B cell (primary cell): ENCODE data around the gene SLC38A10. TPM values are rescaled to one million over a fixed set of nuclear protein-coding genes. Genes with fewer than 3 reads are reported as not detected.

Experiments
- ATAC-seq: fragments of 200-7000 bp; cut with Tn5 transposase; one replicate; pipeline ENCODE4 v1.10.0; 2021; ENCODE audit warnings: low read depth, mild to moderate bottlenecking, moderate number of reproducible peaks, moderate library complexity
- CTCF ChIA-PET: fragments of 350-600 bp; sonication (Branson Sonifier 250); formaldehyde crosslinking; loops from one replicate; lab custom pipeline; 2021; ENCODE audit warnings: antibody characterized with exemption, inconsistent platforms; lab: Charles Lee
- POLR2A ChIA-PET: fragments of 350-600 bp; sonication (Branson Sonifier 250); formaldehyde crosslinking; loops from one replicate; lab custom pipeline; 2021; ENCODE audit warnings: antibody characterized with exemption; lab: Charles Lee
- DNase-seq: peaks from one replicate; pipeline ENCODE4 v3.0.0; 2013
- H2AFZ ChIP-seq: 2 replicates; pipeline ENCODE4 v1.6.1; 2012; ENCODE audit warnings: mild to moderate bottlenecking, low read depth, low read length; ENCODE audit not compliant: insufficient read depth, poor library complexity, severe bottlenecking
- H3K27ac ChIP-seq, 2 donors: 1 replicate in 1 of 2; 2 replicates in 1 of 2; pipeline ENCODE4 v1.5.1; 2012 to 2013; ENCODE audit warnings: low read length in 2 of 2, mild to moderate bottlenecking in 2 of 2, moderate library complexity in 1 of 2
- H3K27me3 ChIP-seq, 4 experiments: fragments of 200-600 bp in 1 of 4; sonication (generic) in 1 of 4; replicated peaks in 1 of 4; 1 replicate in 2 of 4; 2 replicates in 2 of 4; pipeline versions ENCODE4 v1.6.1 to v1.7.0; 2013 to 2016; ENCODE audit warnings: low read length in 3 of 4, mild to moderate bottlenecking in 2 of 4, mixed read lengths in 1 of 4, moderate library complexity in 1 of 4; ENCODE audit not compliant: insufficient read depth in 4 of 4, control insufficient read depth in 3 of 4; ENCODE audit errors: control extremely low read depth in 1 of 4
- H3K36me3 ChIP-seq, 2 experiments: replicated peaks in 1 of 2; 1 replicate in 1 of 2; 2 replicates in 1 of 2; pipeline versions ENCODE4 v1.6.1 to v1.7.1; 2013; ENCODE audit warnings: low read length in 1 of 2; ENCODE audit not compliant: insufficient read depth in 2 of 2, control insufficient read depth in 1 of 2; ENCODE audit errors: control extremely low read depth in 1 of 2, extremely low read depth in 1 of 2
- H3K4me1 ChIP-seq, 2 donors: fragments of 200-600 bp in 1 of 2; sonication (generic) in 1 of 2; 1 replicate in 1 of 2; 2 replicates in 1 of 2; pipeline versions ENCODE4 v1.5.1 to v1.6.1; 2013 to 2017; ENCODE audit warnings: low read length in 2 of 2; ENCODE audit not compliant: control insufficient read depth in 2 of 2, insufficient read depth in 2 of 2
- H3K4me2 ChIP-seq: replicated peaks from 2 replicates; pipeline ENCODE3; 2012; ENCODE audit warnings: mild to moderate bottlenecking, low read depth, low read length; ENCODE audit not compliant: poor library complexity, severe bottlenecking
- H3K4me3 ChIP-seq, 5 experiments: fragments of 200-600 bp in 1 of 5; sonication (generic) in 1 of 5; 1 replicate in 3 of 5; 2 replicates in 2 of 5; pipeline versions ENCODE4 v1.5.1 to v1.7.0; 2011 to 2016; ENCODE audit warnings: low read length in 4 of 5, mild to moderate bottlenecking in 4 of 5, low read depth in 2 of 5, control low read depth in 1 of 5, moderate library complexity in 1 of 5; ENCODE audit not compliant: insufficient read depth in 1 of 5; ENCODE audit errors: control extremely low read depth in 1 of 5, extremely low read depth in 1 of 5
- H3K79me2 ChIP-seq: fragments of 200-600 bp; sonication (generic); one replicate; pipeline ENCODE4 v1.6.0; 2016; ENCODE audit warnings: low read length; ENCODE audit not compliant: control insufficient read depth, insufficient read depth
- H3K9ac ChIP-seq: fragments of 200-600 bp; sonication (generic); 2 replicates; pipeline ENCODE4 v1.6.1; 2017; ENCODE audit warnings: mild to moderate bottlenecking, low read length, moderate library complexity
- H3K9me3 ChIP-seq, 3 donors: one replicate each; pipeline versions ENCODE4 v1.6.1 to v1.7.1; 2013; ENCODE audit warnings: low read length in 2 of 3; ENCODE audit not compliant: control insufficient read depth in 2 of 3, insufficient read depth in 1 of 3; ENCODE audit errors: control extremely low read depth in 1 of 3
- H4K20me1 ChIP-seq: 2 replicates; pipeline ENCODE4 v1.6.0; 2012; ENCODE audit warnings: mild to moderate bottlenecking, low read length; ENCODE audit not compliant: insufficient read depth, control insufficient read depth, poor library complexity, severe bottlenecking
- H3K27ac Mint-ChIP-seq: one replicate; pipeline ENCODE4 v1.8.0; 2021; ENCODE audit warnings: mixed read lengths
- H3K27me3 Mint-ChIP-seq: one replicate; pipeline ENCODE4 v1.8.0; 2021; ENCODE audit warnings: mixed read lengths
- H3K4me1 Mint-ChIP-seq: one replicate; pipeline ENCODE4 v1.8.0; 2021; ENCODE audit warnings: mixed read lengths
- H3K4me3 Mint-ChIP-seq: one replicate; pipeline ENCODE4 v1.8.0; 2021; ENCODE audit warnings: mixed read lengths
- H3K9me3 Mint-ChIP-seq: one replicate; pipeline ENCODE4 v1.8.0; 2022; ENCODE audit warnings: mixed read lengths; ENCODE audit not compliant: insufficient read depth
- EZH2 ChIP-seq: IDR thresholded peaks from 2 replicates; pipeline ENCODE4 v1.6.1; 2012; ENCODE audit warnings: borderline replicate concordance, low read depth, mild to moderate bottlenecking, moderate library complexity, low read length; ENCODE audit not compliant: insufficient read depth, poor library complexity, severe bottlenecking
- WGBS: methylation state at CpG from one replicate; pipeline ENCODE4 v1.1.5; 2013; ENCODE audit warnings: missing lambda C conversion rate; ENCODE audit not compliant: insufficient coverage; 5-methylcytosine and 5-hydroxymethylcytosine counted together
- intact Hi-C: fragments of 100-400 bp; cut with micrococcal nuclease; formaldehyde crosslinking; loops from one replicate; pipeline ENCODE4 v1.10.0; 2022
- polyA plus RNA-seq: library from polyadenylated mRNA; depleted of rRNA; stranded (reverse); fragments of >200 nt; gene quantifications from 2 replicates; pipeline ENCODE4 v1.2.3, GENCODE V29; 2012
- total RNA-seq, 2 donors: library from RNA; stranded (reverse); fragments of 120-200 nt in 1 of 2; gene quantifications; 1 replicate in 1 of 2; 2 replicates in 1 of 2; pipeline versions ENCODE4 v1.2.3 to v1.2.4, GENCODE V29; 2013 to 2022
- TF ChIP-seq, protein P1 (sequence below): fragments of 200-600 bp; IDR thresholded peaks from one replicate; pipeline ENCODE4 v1.8.0; 2022; ENCODE audit warnings: antibody characterized with exemption, mild to moderate bottlenecking

The SLC38A10 gene
- total and polyA plus RNA-seq, 2 donors (not counting 1 experiment from before 2014, with no cell fraction given): 76.1 to 104 TPM

DNA sequence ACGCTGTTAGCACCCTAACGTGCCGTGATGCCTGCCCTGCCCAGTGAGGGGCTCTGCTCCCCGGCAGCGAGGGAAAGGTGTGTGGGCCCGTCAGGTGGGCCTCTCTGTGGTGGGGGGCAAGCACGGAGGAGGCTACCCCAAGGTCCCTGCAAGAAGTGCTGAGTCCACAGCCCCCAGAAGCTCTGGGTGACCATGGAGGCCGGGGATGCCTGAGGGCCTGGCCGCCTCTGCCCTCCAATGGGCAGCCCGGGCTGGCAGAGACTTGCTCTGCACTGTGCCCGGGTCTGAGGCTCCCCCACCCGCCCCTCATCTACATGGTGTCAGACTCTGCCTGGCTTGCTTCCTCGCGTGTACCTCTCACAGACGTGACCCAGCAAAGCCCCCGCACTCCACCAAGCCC lies 12.2 kb downstream of the SLC38A10 start:
- Mint-ChIP-seq H3K4me3 (no peak overlapping the region), H3K9me3 (no peaks in the 10 kb centered on the region), H3K27me3 (no peaks in the 10 kb centered on the region), H3K4me1 (peaks cover 26% of the 10 kb centered on the region), H3K27ac (no peak overlapping the region)
- POLR2A ChIA-PET: no interaction called here
- CTCF ChIA-PET: no interaction called here
- Histone ChIP-seq H3K79me2 (peaks cover 100% of the 10 kb centered on the region), H3K9ac (no peak overlapping the region), H4K20me1 (peaks cover 57% of the 10 kb centered on the region), H3K4me1 (peaks cover 16 to 23% of the 10 kb centered on the region in 2 donors), H3K4me2 (no peak overlapping the region), H3K27me3 (no peaks in the 10 kb centered on the region), H3K27ac (no peak overlapping the region), H3K4me3 (no peak overlapping the region), H3K9me3 (no peaks in the 10 kb centered on the region), H3K36me3 (peaks cover 0 to 52% of the 10 kb centered on the region in 2 experiments), H2AFZ (no peak overlapping the region)
- TF ChIP-seq EZH2: no peak
- TF ChIP-seq, protein P1, sequence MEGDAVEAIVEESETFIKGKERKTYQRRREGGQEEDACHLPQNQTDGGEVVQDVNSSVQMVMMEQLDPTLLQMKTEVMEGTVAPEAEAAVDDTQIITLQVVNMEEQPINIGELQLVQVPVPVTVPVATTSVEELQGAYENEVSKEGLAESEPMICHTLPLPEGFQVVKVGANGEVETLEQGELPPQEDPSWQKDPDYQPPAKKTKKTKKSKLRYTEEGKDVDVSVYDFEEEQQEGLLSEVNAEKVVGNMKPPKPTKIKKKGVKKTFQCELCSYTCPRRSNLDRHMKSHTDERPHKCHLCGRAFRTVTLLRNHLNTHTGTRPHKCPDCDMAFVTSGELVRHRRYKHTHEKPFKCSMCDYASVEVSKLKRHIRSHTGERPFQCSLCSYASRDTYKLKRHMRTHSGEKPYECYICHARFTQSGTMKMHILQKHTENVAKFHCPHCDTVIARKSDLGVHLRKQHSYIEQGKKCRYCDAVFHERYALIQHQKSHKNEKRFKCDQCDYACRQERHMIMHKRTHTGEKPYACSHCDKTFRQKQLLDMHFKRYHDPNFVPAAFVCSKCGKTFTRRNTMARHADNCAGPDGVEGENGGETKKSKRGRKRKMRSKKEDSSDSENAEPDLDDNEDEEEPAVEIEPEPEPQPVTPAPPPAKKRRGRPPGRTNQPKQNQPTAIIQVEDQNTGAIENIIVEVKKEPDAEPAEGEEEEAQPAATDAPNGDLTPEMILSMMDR: no peak
- no peak for DNase-seq
- 97% methylated on average over 16 of the region's 16 CpGs for WGBS
- no peak for ATAC-seq
- intact Hi-C loops: no loop called here

DNA sequence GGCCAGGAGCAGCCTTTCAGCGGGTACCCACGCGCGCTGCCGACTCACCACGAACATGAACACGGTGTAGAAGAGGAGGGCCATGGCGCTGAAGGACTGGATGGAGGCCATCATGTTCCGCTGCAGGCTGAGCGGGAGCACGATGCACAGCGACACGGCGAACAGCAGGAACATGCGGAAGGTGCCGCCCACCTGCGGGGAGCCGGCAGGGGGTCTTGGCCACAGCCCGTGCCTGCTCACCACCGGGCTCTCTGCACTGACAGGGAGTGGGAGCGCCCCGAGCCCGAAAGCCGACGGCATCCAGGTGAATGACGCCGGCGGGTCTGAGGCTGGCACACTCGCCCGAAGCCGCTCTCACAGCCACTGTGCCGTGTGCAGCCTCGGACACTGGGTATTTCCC lies 13.0 kb downstream of the SLC38A10 start:
- WGBS: over 99% methylated on average over 28 of the region's 33 CpGs

More for the DNA sequence above, 13.0 kb downstream of the SLC38A10 start:
- Histone ChIP-seq H3K4me3 (no peak overlapping the region), H3K36me3 (peaks cover 0 to 49% of the 10 kb centered on the region in 2 experiments), H3K4me2 (no peak overlapping the region), H3K27me3 (no peaks in the 10 kb centered on the region), H3K27ac (no peak overlapping the region), H2AFZ (no peak overlapping the region), H3K9ac (no peak overlapping the region), H3K9me3 (no peaks in the 10 kb centered on the region), H4K20me1 (peaks cover 63% of the 10 kb centered on the region), H3K79me2 (peaks cover 100% of the 10 kb centered on the region), H3K4me1 (peaks cover 16 to 20% of the 10 kb centered on the region in 2 donors)
- DNase-seq (no peak), ATAC-seq (no peak)
- Mint-ChIP-seq H3K9me3 (no peaks in the 10 kb centered on the region), H3K4me3 (no peak overlapping the region), H3K27ac (no peak overlapping the region), H3K27me3 (no peaks in the 10 kb centered on the region), H3K4me1 (peaks cover 23% of the 10 kb centered on the region)
- TF ChIP-seq EZH2: no peak
- TF ChIP-seq, protein P1: no peak
- ChIA-PET POLR2A (no interaction called here), CTCF (no interaction called here)
- intact Hi-C loops: no loop called here
